ENCODE results near the gene SLC25A48.

The SLC25A48 gene

GRCh38 chr5:135921388-135921787 is 86.9 kb downstream of the SLC25A48 start:
- DNase-seq (ENCODE audit: low spot score): no peak

GRCh38 chr5:135930029-135930948 is 95.8 kb downstream of the SLC25A48 start:
- no peak for DNase-seq (ENCODE audit: low spot score)

GRCh38 chr5:135930949-135931295 is 96.5 kb downstream of the SLC25A48 start:
- no peak for DNase-seq (ENCODE audit: low spot score)

- no peak for DNase-seq (ENCODE audit: low spot score)
Observed at GRCh38 chr5:135934939-135935338, 100.5 kb downstream of the SLC25A48 start.

DNA sequence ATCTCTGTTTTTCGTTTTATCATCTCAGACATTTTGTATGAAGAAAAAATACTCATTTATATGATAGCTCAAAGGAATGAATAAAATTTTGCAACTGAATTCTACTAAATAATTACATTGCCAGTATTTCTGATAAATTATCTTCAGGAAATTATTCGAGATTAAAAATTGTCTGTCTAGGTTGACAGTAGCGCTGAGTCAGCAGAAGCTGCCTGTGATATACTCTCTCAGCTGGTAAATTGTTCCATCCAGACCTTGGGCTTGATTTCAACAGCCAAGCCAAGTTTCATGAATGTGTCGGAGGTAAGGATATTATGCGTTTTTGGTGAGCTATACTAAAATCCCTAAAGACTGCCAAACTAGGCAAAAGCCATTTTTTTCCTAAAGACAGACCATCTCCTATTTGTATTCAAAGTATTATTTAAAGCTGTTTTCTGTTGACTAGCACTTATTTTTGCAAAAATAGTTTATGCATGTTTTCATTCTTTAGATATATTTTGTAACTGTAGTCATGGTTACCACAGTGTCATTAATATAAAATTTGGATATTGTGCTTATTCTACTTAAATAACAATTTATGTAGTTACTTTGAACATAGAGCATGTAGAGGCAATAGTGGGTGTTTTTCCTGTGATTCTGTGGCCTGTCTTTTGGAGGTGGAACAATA is 102.9 kb downstream of the SLC25A48 start:
- DNase-seq (ENCODE audit: low spot score): no peak

All from hematopoietic multipotent progenitor cell treated with erythropoietin and hydrocortisone succinate and interleukin-3 and kit ligand, for 15 days (in vitro differentiated cells).